ENCODE results near the gene ZNF783. TPM values are rescaled to one million over a fixed set of nuclear protein-coding genes. Genes with fewer than 3 reads are reported as not detected.
A peak's percentile ranks its signal among the peaks of the same experiment; 100 is the strongest.
"Not testable (repeated sequence)": the region's sequence is repeated elsewhere in the genome, so short reads cannot be mapped to it uniquely, and the experiment has no call there.

The ZNF783 gene
- total RNA-seq, 1 experiment from 2014 or later, result 24.3 TPM

DNA sequence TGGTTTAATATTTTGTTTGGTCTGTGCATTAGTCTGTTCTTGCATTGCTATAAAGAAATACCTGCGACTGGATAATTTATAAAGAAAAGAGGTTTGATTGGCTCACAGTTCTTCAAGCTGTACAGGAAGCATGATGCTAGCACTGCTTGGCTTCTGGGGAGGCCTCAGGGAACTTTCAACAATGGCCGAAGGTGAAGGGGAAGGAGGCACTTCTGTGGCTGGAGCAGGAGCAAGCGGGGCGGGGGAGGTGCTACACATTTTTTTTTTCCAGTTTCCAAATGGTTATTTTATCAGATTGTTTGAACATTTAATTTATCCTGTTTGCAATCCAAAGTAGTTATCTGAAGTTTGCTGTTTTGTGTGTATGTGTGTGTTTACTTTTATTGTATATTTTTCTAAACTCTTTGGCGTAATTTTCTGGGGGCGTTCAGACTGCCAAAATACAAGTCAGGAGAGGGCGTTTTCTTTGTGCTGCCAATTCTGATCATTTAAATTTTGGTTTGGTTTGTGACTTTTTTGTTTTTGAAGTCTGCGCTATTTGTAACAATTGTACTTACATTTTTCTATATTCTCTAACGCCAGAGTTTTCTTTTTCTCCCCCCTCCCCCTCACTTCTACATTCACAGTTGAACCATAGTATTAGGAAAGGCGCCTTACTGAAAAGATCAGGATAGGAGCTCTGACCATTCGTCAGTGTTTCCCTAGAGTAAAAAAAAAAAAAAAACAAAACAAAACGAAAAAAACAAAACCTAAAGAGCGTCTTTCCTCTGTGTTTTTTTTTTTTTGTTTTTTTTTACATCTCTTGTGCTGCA is 58.5 kb downstream of the ZNF783 start:
- Histone ChIP-seq H3K9ac (ENCODE audit: low read length) (no peak overlapping the region), H2AFZ (ENCODE audit: low read length) (no peak overlapping the region), H3K27me3 (ENCODE audit: low read length) (no peaks in the 10 kb centered on the region), H3K9me2 (replicated peaks; ENCODE audit: insufficient read depth, low read length) (no peaks in the 10 kb centered on the region), H3K36me3 (ENCODE audit: insufficient read depth, low read length) (no peaks in the 10 kb centered on the region), H3K4me3 (ENCODE audit: low read length) (no peak overlapping the region), H3K9me3 (ENCODE audit: low read length) (peaks cover 4% of the 10 kb centered on the region; the same call in 1 of the 2 replicates), H3K4me2 (ENCODE audit: low read depth, low read length, poor library complexity, severe bottlenecking) (no peak overlapping the region), H3K27ac (ENCODE audit: low read length) (no peak overlapping the region), H4K20me1 (ENCODE audit: insufficient read depth, low read depth, low read length) (no peaks in the 10 kb centered on the region), H3K4me1 (ENCODE audit: low read length) (peaks cover 15% of the 10 kb centered on the region), H3K79me2 (ENCODE audit: low read length) (no peaks in the 10 kb centered on the region)
- peak; percentile 36 for DNase-seq

- not testable (repeated sequence) for H3K9me2 ChIP-seq (replicated peaks; ENCODE audit: insufficient read depth, low read length); H3K36me3 ChIP-seq (ENCODE audit: insufficient read depth, low read length); H2AFZ ChIP-seq (ENCODE audit: low read length); H3K79me2 ChIP-seq (ENCODE audit: low read length); H3K9ac ChIP-seq (ENCODE audit: low read length); H3K9me3 ChIP-seq (ENCODE audit: low read length); H3K27me3 ChIP-seq (ENCODE audit: low read length); DNase-seq; H4K20me1 ChIP-seq (ENCODE audit: insufficient read depth, low read depth, low read length); H3K27ac ChIP-seq (ENCODE audit: low read length)
- H3K4me3 ChIP-seq (ENCODE audit: low read length), result peak overlapping the region; percentile 49; the same call in 1 of the 2 replicates
- peak overlapping the region; percentile 47 for H3K4me2 ChIP-seq (ENCODE audit: low read depth, low read length, poor library complexity, severe bottlenecking)
- H3K4me1 ChIP-seq (ENCODE audit: low read length), result peaks cover 15% of the 10 kb centered on the region
Observed at GRCh38 chr7:149321125-149321905, 59.3 kb downstream of the ZNF783 start.

- Histone ChIP-seq H2AFZ (ENCODE audit: low read length) (peak overlapping the region; percentile 70; the same call in 1 of the 2 replicates), H4K20me1 (ENCODE audit: insufficient read depth, low read depth, low read length) (no peaks in the 10 kb centered on the region), H3K4me3 (ENCODE audit: low read length) (peak overlapping the region; percentile 49; the same call in 1 of the 2 replicates), H3K27me3 (ENCODE audit: low read length) (no peaks in the 10 kb centered on the region), H3K4me1 (ENCODE audit: low read length) (peaks cover 15% of the 10 kb centered on the region), H3K27ac (ENCODE audit: low read length) (no peak overlapping the region), H3K4me2 (ENCODE audit: low read depth, low read length, poor library complexity, severe bottlenecking) (peak overlapping the region; percentile 47), H3K9me2 (replicated peaks; ENCODE audit: insufficient read depth, low read length) (no peaks in the 10 kb centered on the region), H3K9me3 (ENCODE audit: low read length) (peaks cover 4% of the 10 kb centered on the region; the same call in 1 of the 2 replicates), H3K9ac (ENCODE audit: low read length) (peak overlapping the region; percentile 46), H3K79me2 (ENCODE audit: low read length) (no peaks in the 10 kb centered on the region), H3K36me3 (ENCODE audit: insufficient read depth, low read length) (no peaks in the 10 kb centered on the region)
- DNase-seq, result no peak
Observed at GRCh38 chr7:149321978-149322541, 60.1 kb downstream of the ZNF783 start.

GRCh38 chr7:149322737-149323136 is 60.7 kb downstream of the ZNF783 start:
- Histone ChIP-seq H3K4me1 (ENCODE audit: low read length) (peaks cover 15% of the 10 kb centered on the region), H3K27me3 (ENCODE audit: low read length) (no peaks in the 10 kb centered on the region)
- DNase-seq, result no peak

GRCh38 chr7:149325248-149325647 is 63.3 kb downstream of the ZNF783 start:
- no peak overlapping the region for H2AFZ ChIP-seq (ENCODE audit: low read length)
- H3K79me2 ChIP-seq (ENCODE audit: low read length), result no peaks in the 10 kb centered on the region
- H4K20me1 ChIP-seq (ENCODE audit: insufficient read depth, low read depth, low read length), result no peaks in the 10 kb centered on the region
- no peak for DNase-seq
- H3K4me3 ChIP-seq (ENCODE audit: low read length), result no peak overlapping the region
- H3K9me2 ChIP-seq (replicated peaks; ENCODE audit: insufficient read depth, low read length), result no peaks in the 10 kb centered on the region
- H3K27me3 ChIP-seq (ENCODE audit: low read length), result no peaks in the 10 kb centered on the region
- H3K27ac ChIP-seq (ENCODE audit: low read length), result no peak overlapping the region
- no peak overlapping the region for H3K4me2 ChIP-seq (ENCODE audit: low read depth, low read length, poor library complexity, severe bottlenecking)
- H3K36me3 ChIP-seq (ENCODE audit: insufficient read depth, low read length), result no peaks in the 10 kb centered on the region
- H3K9me3 ChIP-seq (ENCODE audit: low read length), result peaks cover 4% of the 10 kb centered on the region; the same call in 1 of the 2 replicates
- peaks cover 7% of the 10 kb centered on the region; the same call in 1 of the 2 replicates for H3K4me1 ChIP-seq (ENCODE audit: low read length)
- H3K9ac ChIP-seq (ENCODE audit: low read length), result no peak overlapping the region

More at GRCh38 chr7:149322737-149323136, 60.7 kb downstream of the ZNF783 start:
- H3K36me3 ChIP-seq (ENCODE audit: insufficient read depth, low read length), result no peaks in the 10 kb centered on the region
- no peak overlapping the region for H3K27ac ChIP-seq (ENCODE audit: low read length)
- H3K4me3 ChIP-seq (ENCODE audit: low read length), result no peak overlapping the region
- H3K9me3 ChIP-seq (ENCODE audit: low read length), result peaks cover 4% of the 10 kb centered on the region; the same call in 1 of the 2 replicates
- no peak overlapping the region for H3K9ac ChIP-seq (ENCODE audit: low read length)
- no peak overlapping the region for H3K4me2 ChIP-seq (ENCODE audit: low read depth, low read length, poor library complexity, severe bottlenecking)
- H4K20me1 ChIP-seq (ENCODE audit: insufficient read depth, low read depth, low read length), result no peaks in the 10 kb centered on the region
- H3K79me2 ChIP-seq (ENCODE audit: low read length), result no peaks in the 10 kb centered on the region
- no peaks in the 10 kb centered on the region for H3K9me2 ChIP-seq (replicated peaks; ENCODE audit: insufficient read depth, low read length)
- H2AFZ ChIP-seq (ENCODE audit: low read length), result peak overlapping the region; percentile 70; the same call in 1 of the 2 replicates

DNA sequence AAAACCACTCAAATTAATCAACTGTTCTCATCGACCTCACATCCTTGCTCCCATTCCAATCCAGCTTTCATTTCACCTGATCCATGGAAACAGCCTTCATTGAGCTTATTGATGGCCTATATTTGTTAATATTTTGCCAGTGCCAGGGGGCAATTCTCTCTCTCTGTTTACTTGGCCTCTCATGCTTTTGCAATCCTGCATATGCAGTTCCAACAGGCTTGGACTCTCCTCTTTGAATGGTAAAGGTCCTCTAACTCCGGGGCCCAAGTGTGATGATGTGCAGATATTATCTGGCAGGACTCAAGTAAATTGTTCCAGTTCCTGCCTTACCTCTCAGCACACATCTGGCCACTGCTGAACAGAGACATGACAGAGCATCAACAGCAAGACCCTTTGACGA is 67.3 kb downstream of the ZNF783 start:
- no peak for DNase-seq
- H3K9me3 ChIP-seq (ENCODE audit: low read length), result peaks cover 4% of the 10 kb centered on the region; the same call in 1 of the 2 replicates
- H3K4me3 ChIP-seq (ENCODE audit: low read length), result no peak overlapping the region
- H3K36me3 ChIP-seq (ENCODE audit: insufficient read depth, low read length), result no peaks in the 10 kb centered on the region
- no peak overlapping the region for H3K4me2 ChIP-seq (ENCODE audit: low read depth, low read length, poor library complexity, severe bottlenecking)
- H3K4me1 ChIP-seq (ENCODE audit: low read length), result no peaks in the 10 kb centered on the region
- no peak overlapping the region for H3K9ac ChIP-seq (ENCODE audit: low read length)
- no peak overlapping the region for H3K27ac ChIP-seq (ENCODE audit: low read length)
- no peaks in the 10 kb centered on the region for H3K27me3 ChIP-seq (ENCODE audit: low read length)
- H3K79me2 ChIP-seq (ENCODE audit: low read length), result no peaks in the 10 kb centered on the region
- H2AFZ ChIP-seq (ENCODE audit: low read length), result no peak overlapping the region
- H4K20me1 ChIP-seq (ENCODE audit: insufficient read depth, low read depth, low read length), result no peaks in the 10 kb centered on the region
- no peaks in the 10 kb centered on the region for H3K9me2 ChIP-seq (replicated peaks; ENCODE audit: insufficient read depth, low read length)

DNA sequence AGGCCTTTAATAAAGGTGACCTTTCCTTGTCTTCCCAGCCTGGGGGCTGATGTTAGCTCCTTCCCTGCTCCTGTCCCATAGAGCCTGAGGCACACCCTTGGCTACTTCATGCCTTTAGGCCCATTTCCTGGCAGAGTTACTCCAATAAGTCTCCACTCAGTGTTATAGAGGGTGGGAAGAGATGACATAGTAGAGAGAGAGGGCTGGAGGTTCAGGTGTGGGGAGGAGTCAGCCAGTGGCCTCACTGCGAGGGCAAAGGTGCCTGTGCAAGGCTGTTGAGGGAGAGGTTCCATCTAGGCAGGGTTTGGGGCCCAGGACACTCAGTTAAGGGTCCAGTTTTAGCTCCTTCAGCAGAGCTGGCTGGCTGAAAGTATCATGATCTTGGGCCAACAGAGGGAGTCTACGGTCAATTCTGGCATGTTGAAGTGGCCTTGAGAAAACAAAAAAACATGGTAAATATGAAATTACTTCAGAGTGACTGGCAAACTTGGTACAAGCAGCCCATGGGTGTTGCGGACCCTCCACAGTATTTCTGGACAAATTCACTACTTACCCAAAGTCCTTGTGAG is 67.9 kb downstream of the ZNF783 start:
- Histone ChIP-seq H3K79me2 (ENCODE audit: low read length) (no peaks in the 10 kb centered on the region), H2AFZ (ENCODE audit: low read length) (no peak overlapping the region)

More for the DNA sequence above, 67.9 kb downstream of the ZNF783 start:
- no peaks in the 10 kb centered on the region for H3K27me3 ChIP-seq (ENCODE audit: low read length)
- no peak overlapping the region for H3K4me2 ChIP-seq (ENCODE audit: low read depth, low read length, poor library complexity, severe bottlenecking)
- H3K4me1 ChIP-seq (ENCODE audit: low read length), result no peaks in the 10 kb centered on the region
- no peak for DNase-seq
- peaks cover 4% of the 10 kb centered on the region; the same call in 1 of the 2 replicates for H3K9me3 ChIP-seq (ENCODE audit: low read length)
- H3K36me3 ChIP-seq (ENCODE audit: insufficient read depth, low read length), result no peaks in the 10 kb centered on the region
- no peak overlapping the region for H3K4me3 ChIP-seq (ENCODE audit: low read length)
- H3K27ac ChIP-seq (ENCODE audit: low read length), result no peak overlapping the region
- no peak overlapping the region for H3K9ac ChIP-seq (ENCODE audit: low read length)
- H4K20me1 ChIP-seq (ENCODE audit: insufficient read depth, low read depth, low read length), result no peaks in the 10 kb centered on the region
- no peaks in the 10 kb centered on the region for H3K9me2 ChIP-seq (replicated peaks; ENCODE audit: insufficient read depth, low read length)

Measured in Karpas-422 (cell line).